HepG2 (cell line): ENCODE data around the gene NBL1. TPM values are rescaled to one million over a fixed set of nuclear protein-coding genes. Genes with fewer than 3 reads are reported as not detected.

ENCODE experiments used
- ATAC-seq: fragments of 200-7000 bp; cut with Tn5 transposase; 3 replicates; pipeline ENCODE4 v1.9.1; 2020; ENCODE audit warnings: mild to moderate bottlenecking, moderate library complexity
- BruUV-seq: library from RNA; stranded (reverse); fragments of 400-500 nt; replicated peaks from 2 replicates; lab custom pipeline; 2021; lab: Mats Ljungman, UMichigan
- CTCF ChIA-PET: fragments of 300-600 bp; formaldehyde crosslinking; extraction: SDS; loops from one replicate; lab custom pipeline; 2021; ENCODE audit warnings: low total read pairs, inconsistent platforms, low intra/inter-chr PET ratio; lab: Yijun Ruan, JAX
- POLR2A ChIA-PET: fragments of 350-600 bp; sonication (Branson Sonifier 250); formaldehyde crosslinking; loops from one replicate; lab custom pipeline; 2020; ENCODE audit warnings: antibody characterized with exemption, inconsistent platforms; lab: Yijun Ruan, JAX
- DNase-seq: peaks from one replicate; pipeline ENCODE4 v3.0.0-alpha.2; 2015; ENCODE audit warnings: low spot score
- FAIRE-seq: peaks from 3 replicates; lab custom pipeline; 2011; peaks lifted over from hg19 to GRCh38; lab: Jason Lieb, UNC
- H2AFZ ChIP-seq: one replicate; pipeline ENCODE4 v1.6.1; 2011; ENCODE audit warnings: low read length, inconsistent platforms
- H3K27ac ChIP-seq: fragments of 300-600 bp; 3 replicates; pipeline ENCODE4 v1.8.0; 2011; ENCODE audit warnings: mixed run types, mild to moderate bottlenecking, mixed read lengths, low read length, inconsistent platforms; ENCODE audit not compliant: insufficient read depth; ENCODE audit errors: extremely low read length
- H3K27me3 ChIP-seq, 2 experiments: fragments of 200-600 bp in 1 of 2; 2 replicates in 1 of 2; 3 replicates in 1 of 2; pipeline versions ENCODE4 v1.6.0 to v1.8.0; 2011; ENCODE audit warnings: low read length in 2 of 2, mild to moderate bottlenecking in 2 of 2, moderate library complexity in 2 of 2, inconsistent platforms in 1 of 2; ENCODE audit not compliant: insufficient read depth in 2 of 2, control insufficient read depth in 1 of 2
- H3K36me3 ChIP-seq, 2 experiments: fragments of 200-600 bp in 1 of 2; replicated peaks in 1 of 2; 2 replicates in 1 of 2; 3 replicates in 1 of 2; pipeline versions ENCODE4 v1.5.1 to v1.8.0; 2011; ENCODE audit warnings: low read length in 2 of 2, inconsistent platforms in 1 of 2; ENCODE audit not compliant: insufficient read depth in 2 of 2, control insufficient read depth in 1 of 2
- H3K4me1 ChIP-seq: 2 replicates; pipeline ENCODE4 v1.5.1; 2012; ENCODE audit warnings: low read length, inconsistent platforms; ENCODE audit not compliant: insufficient read depth
- H3K4me2 ChIP-seq: 2 replicates; pipeline ENCODE4 v1.6.0; 2011; ENCODE audit warnings: low read depth, low read length, inconsistent platforms
- H3K4me3 ChIP-seq, 3 experiments: fragments of 200-600 bp in 1 of 3; sonication (generic), shearing (Covaris generic) in 1 of 3; replicated peaks in 1 of 3; 2 replicates each; pipeline ENCODE4 v1.5.1; 2011 to 2016; ENCODE audit warnings: low read length in 3 of 3, inconsistent platforms in 2 of 3, low read depth in 2 of 3, mild to moderate bottlenecking in 2 of 3, control low read depth in 1 of 3, mixed read lengths in 1 of 3; ENCODE audit not compliant: insufficient read depth in 1 of 3
- H3K79me2 ChIP-seq: one replicate; pipeline ENCODE4 v1.6.1; 2011; ENCODE audit warnings: low read length, inconsistent platforms; ENCODE audit not compliant: insufficient read depth
- H3K9ac ChIP-seq: 2 replicates; pipeline ENCODE4 v1.6.0; 2011; ENCODE audit warnings: mild to moderate bottlenecking, low read depth, low read length, inconsistent platforms; ENCODE audit not compliant: insufficient read depth
- H3K9me3 ChIP-seq: 2 replicates; pipeline ENCODE4 v1.5.1; 2012; ENCODE audit warnings: mild to moderate bottlenecking, low read length
- H4K20me1 ChIP-seq: 2 replicates; pipeline ENCODE4 v1.6.0; 2011; ENCODE audit warnings: inconsistent platforms, mild to moderate bottlenecking, low read length, moderate library complexity; ENCODE audit not compliant: insufficient read depth
- BHLHE40 ChIP-seq: IDR thresholded peaks from 2 replicates; pipeline ENCODE4 v1.6.1; 2011; ENCODE audit warnings: low read length, improper control_type of control experiment
- CEBPG ChIP-seq: IDR thresholded peaks from 2 replicates; pipeline ENCODE4 v1.6.1; 2016
- FOXP1 ChIP-seq, 2 experiments: fragments of 450-650 bp in 1 of 2; IDR thresholded peaks; 2 replicates each; pipeline ENCODE4 v1.6.1; 2017 to 2018; ENCODE audit warnings: antibody characterized with exemption in 1 of 2
- KMT2B ChIP-seq: IDR thresholded peaks from 2 replicates; pipeline ENCODE4 v1.6.1; 2016; ENCODE audit warnings: missing genetic modification reagents, missing compliant biosample characterization
- MED8 ChIP-seq: sonication (generic); formaldehyde crosslinking; IDR thresholded peaks from 2 replicates; pipeline ENCODE4 v1.8.1; 2023; ENCODE audit warnings: mild to moderate bottlenecking, missing genetic modification reagents; ENCODE audit not compliant: insufficient replicate concordance
- POLR2G ChIP-seq: fragments of 200-400 bp; formaldehyde crosslinking; IDR thresholded peaks from 2 replicates; pipeline ENCODE4 v1.6.1; 2018; ENCODE audit warnings: mild to moderate bottlenecking, low read depth, low read length, moderate library complexity
- RAD21 ChIP-seq: fragments of 450-650 bp; formaldehyde crosslinking; IDR thresholded peaks from 2 replicates; pipeline ENCODE4 v1.5.0; 2020; ENCODE audit warnings: mild to moderate bottlenecking
- RAD51 ChIP-seq: fragments of 450-650 bp; IDR thresholded peaks from 2 replicates; pipeline ENCODE4 v1.6.1; 2016; ENCODE audit warnings: borderline replicate concordance
- SALL1 ChIP-seq: sonication (generic); formaldehyde crosslinking; IDR thresholded peaks from 2 replicates; pipeline ENCODE4 v1.8.0; 2022; ENCODE audit warnings: mild to moderate bottlenecking, missing genetic modification reagents
- SKI ChIP-seq: fragments of 450-650 bp; IDR thresholded peaks from one replicate; pipeline ENCODE4 v1.6.1; 2018; ENCODE audit warnings: mild to moderate bottlenecking; ENCODE audit not compliant: partially characterized antibody
- SRF ChIP-seq: IDR thresholded peaks from 2 replicates; pipeline ENCODE4 v1.6.1; 2011; ENCODE audit warnings: mild to moderate bottlenecking, low read depth, low read length, moderate library complexity
- STAT5B ChIP-seq: sonication (generic); formaldehyde crosslinking; IDR thresholded peaks from 2 replicates; pipeline ENCODE4 v1.4.0; 2020; ENCODE audit warnings: missing genetic modification reagents
- ZBTB21 ChIP-seq: sonication (generic); formaldehyde crosslinking; IDR thresholded peaks from 2 replicates; pipeline ENCODE4 v1.4.0; 2020; ENCODE audit warnings: missing genetic modification reagents
- ZBTB7A ChIP-seq: sonication (generic); formaldehyde crosslinking; IDR thresholded peaks from 2 replicates; pipeline ENCODE4 v1.8.0; 2022; ENCODE audit warnings: mild to moderate bottlenecking, missing genetic modification reagents
- ZMYM3 ChIP-seq: sonication (generic); formaldehyde crosslinking; IDR thresholded peaks from 2 replicates; pipeline ENCODE4 v1.5.1; 2020; ENCODE audit warnings: mild to moderate bottlenecking, missing genetic modification reagents
- ZNF24 ChIP-seq: fragments of 450-650 bp; IDR thresholded peaks from 2 replicates; pipeline ENCODE4 v1.6.1; 2017; ENCODE audit warnings: antibody characterized with exemption, mild to moderate bottlenecking
- ZNF326 ChIP-seq: sonication (generic); formaldehyde crosslinking; IDR thresholded peaks from 2 replicates; pipeline ENCODE4 v1.4.0; 2020; ENCODE audit warnings: missing genetic modification reagents, borderline replicate concordance
- ZNF335 ChIP-seq: sonication (generic); formaldehyde crosslinking; IDR thresholded peaks from 2 replicates; pipeline ENCODE4 v1.4.0; 2020; ENCODE audit warnings: missing genetic modification reagents
- ZNF567 ChIP-seq: sonication (generic); formaldehyde crosslinking; IDR thresholded peaks from 2 replicates; pipeline ENCODE4 v1.8.1; 2023; ENCODE audit warnings: mild to moderate bottlenecking, missing genetic modification reagents, borderline replicate concordance
- ZNF850 ChIP-seq: sonication (generic); formaldehyde crosslinking; conservative IDR thresholded peaks from 2 replicates; pipeline ENCODE4 v1.9.0; 2021; ENCODE audit warnings: mild to moderate bottlenecking, missing genetic modification reagents
- WGBS: methylation state at CpG from one replicate; pipeline ENCODE4 v1.1.6; 2017; ENCODE audit warnings: low lambda C conversion rate; 5-methylcytosine and 5-hydroxymethylcytosine counted together
- in situ Hi-C: cut with HindIII; loops from 2 replicates; pipeline ENCODE4 v1.10.0; 2017; ENCODE audit warnings: low pct_unique_long_range_greater_than_20kb; ENCODE audit not compliant: extremely low pct_ligation_motif_present
- intact Hi-C: fragments of 100-400 bp; cut with micrococcal nuclease; formaldehyde crosslinking; loops from one replicate; pipeline ENCODE4 v1.10.0; 2022; ENCODE audit not compliant: unreplicated experiment
- polyA plus RNA-seq, 8 experiments: library from polyadenylated mRNA; depleted of rRNA in 3 of 8; stranded (reverse) in 7 of 8; unstranded in 1 of 8; fragments of >200 nt; fragmentation: Illumina TruSeq in 4 of 8; extraction: Trizol in 4 of 8; gene quantifications; 2 replicates each; pipeline versions ENCODE4 v1.2.1 to v1.2.3, GENCODE V29; 2011 to 2016; ENCODE audit warnings: low read depth in 4 of 8, missing spikeins in 1 of 8, mixed read lengths in 1 of 8; ENCODE audit not compliant: insufficient read depth in 1 of 8
- total RNA-seq, 5 experiments: library from RNA; depleted of rRNA; stranded (reverse); fragments of >200 nt; fragmentation: Illumina TruSeq; extraction: Trizol; gene quantifications; 2 replicates each; pipeline ENCODE4 v1.2.3, GENCODE V29; 2016; ENCODE audit warnings: low read depth in 1 of 5
- TF ChIP-seq, protein P1 (sequence below): sonication (generic); formaldehyde crosslinking; IDR thresholded peaks from 2 replicates; pipeline ENCODE4 v1.5.1; 2020; ENCODE audit warnings: missing genetic modification reagents, mild to moderate bottlenecking, borderline replicate concordance

Gene NBL1
- total and polyA plus RNA-seq, 2 of the 13 experiments (the other 11 are each of a cell fraction or from before 2014, with no cell fraction given) = 2.7 to 13.8 TPM

DNA sequence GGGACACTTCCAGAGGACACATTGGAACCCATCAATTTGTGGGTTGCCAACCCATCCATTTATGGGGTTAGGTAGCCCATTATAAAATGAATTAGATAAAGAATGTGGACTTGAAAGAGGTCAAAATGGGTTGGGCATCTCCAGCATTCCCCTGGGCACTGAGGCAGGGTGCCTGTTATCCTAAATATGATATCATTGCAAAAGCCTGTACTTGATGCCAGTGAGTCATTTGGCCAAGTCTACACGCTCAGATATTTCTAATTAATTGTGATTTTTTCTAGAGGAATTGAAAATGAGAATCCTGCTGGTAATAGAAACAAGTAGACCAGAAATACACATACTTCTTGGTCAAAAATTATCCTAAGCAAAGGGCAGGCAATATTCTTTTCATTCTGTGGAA lies 21.9 kb upstream of the NBL1 start:
- FAIRE-seq = no peak
- no peak overlapping the region for H3K4me2 ChIP-seq
- POLR2A ChIA-PET = no interaction called here

DNA sequence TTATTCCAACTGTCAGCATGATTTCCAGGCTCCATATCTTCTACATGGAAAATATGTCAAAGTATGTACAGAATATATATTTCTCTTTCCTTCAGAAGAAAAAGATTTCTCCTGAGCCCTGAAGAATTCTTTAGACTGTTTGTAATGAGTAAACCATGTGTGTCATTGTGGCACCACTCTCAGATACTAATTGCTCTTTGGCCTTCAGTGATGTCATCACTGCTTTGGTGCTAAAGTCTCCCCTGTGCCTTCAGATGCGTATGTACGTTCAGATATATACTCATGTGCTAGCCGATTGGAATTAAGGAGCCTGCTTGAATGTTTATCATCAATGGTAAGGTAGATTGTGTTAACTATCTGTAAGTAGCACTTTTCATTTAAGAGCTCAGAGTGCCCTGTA lies 20.6 kb upstream of the NBL1 start:
- H3K9me3 ChIP-seq = no peaks in the 10 kb centered on the region
- H3K4me3 ChIP-seq = no peak overlapping the region
- DNase-seq = peak; percentile 55
- H4K20me1 ChIP-seq = no peaks in the 10 kb centered on the region; the same call in 1 of the 2 replicates
- ChIA-PET POLR2A (no interaction called here), CTCF (no interaction called here)
- H3K79me2 ChIP-seq = peaks cover 10% of the 10 kb centered on the region
- ATAC-seq = peak; percentile 45
- H3K4me2 ChIP-seq = 0 out of 2 replicates have a peak overlapping the region, but pooled peaks have one; percentile 0
- FAIRE-seq = peak; percentile 23
- H3K9ac ChIP-seq = no peak overlapping the region
- no peaks in the 10 kb centered on the region for H3K27me3 ChIP-seq
- H3K36me3 ChIP-seq = peaks cover 9 to 28% of the 10 kb centered on the region in 2 experiments; a peak in 4 of 5 replicates
- H3K4me1 ChIP-seq = peaks cover 44% of the 10 kb centered on the region
- no peak overlapping the region for H2AFZ ChIP-seq
- intact Hi-C loops = no loop called here
- BruUV-seq = no TSS peak
- in situ Hi-C loops = no loop called here
- WGBS = 43% methylated on average over 3 of the region's 3 CpGs
- H3K27ac ChIP-seq = peak overlapping the region; percentile 40
- no peak for TF ChIP-seq ZNF24
- 0 out of 2 replicates have a peak, but pooled peaks have one; percentile 41 for TF ChIP-seq ZBTB21
- TF ChIP-seq FOXP1 (IDR thresholded peaks at IDR 0.05) = no peak
- 0 out of 2 replicates have a peak, but pooled peaks have one; percentile 11 for TF ChIP-seq FOXP1 (CRISPR knock-in tag; IDR thresholded peaks at IDR 0.05)
- no peak for TF ChIP-seq SRF
- TF ChIP-seq, protein P1, sequence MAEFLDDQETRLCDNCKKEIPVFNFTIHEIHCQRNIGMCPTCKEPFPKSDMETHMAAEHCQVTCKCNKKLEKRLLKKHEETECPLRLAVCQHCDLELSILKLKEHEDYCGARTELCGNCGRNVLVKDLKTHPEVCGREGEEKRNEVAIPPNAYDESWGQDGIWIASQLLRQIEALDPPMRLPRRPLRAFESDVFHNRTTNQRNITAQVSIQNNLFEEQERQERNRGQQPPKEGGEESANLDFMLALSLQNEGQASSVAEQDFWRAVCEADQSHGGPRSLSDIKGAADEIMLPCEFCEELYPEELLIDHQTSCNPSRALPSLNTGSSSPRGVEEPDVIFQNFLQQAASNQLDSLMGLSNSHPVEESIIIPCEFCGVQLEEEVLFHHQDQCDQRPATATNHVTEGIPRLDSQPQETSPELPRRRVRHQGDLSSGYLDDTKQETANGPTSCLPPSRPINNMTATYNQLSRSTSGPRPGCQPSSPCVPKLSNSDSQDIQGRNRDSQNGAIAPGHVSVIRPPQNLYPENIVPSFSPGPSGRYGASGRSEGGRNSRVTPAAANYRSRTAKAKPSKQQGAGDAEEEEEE (CRISPR knock-in tag) = no peak
- no peak for TF ChIP-seq POLR2G
- TF ChIP-seq STAT5B = no peak
- TF ChIP-seq KMT2B = no peak
- no peak for TF ChIP-seq MED8 (CRISPR knock-in tag)
- no peak for TF ChIP-seq ZNF326 (CRISPR knock-in tag)
- TF ChIP-seq SALL1 (CRISPR knock-in tag) = no peak
- TF ChIP-seq RAD21 = no peak
- TF ChIP-seq CEBPG (CRISPR knock-in tag) = 0 out of 2 replicates have a peak, but pooled peaks have one; percentile 18
- no peak for TF ChIP-seq ZBTB7A (CRISPR knock-in tag)
- no peak for TF ChIP-seq SKI
- no peak for TF ChIP-seq ZNF850 (CRISPR knock-in tag)
- TF ChIP-seq ZNF335 (CRISPR knock-in tag) = no peak
- no peak for TF ChIP-seq ZMYM3 (CRISPR knock-in tag)

More for the DNA sequence above, 21.9 kb upstream of the NBL1 start:
- DNase-seq (no peak), ATAC-seq (no peak)
- in situ Hi-C loops = no loop called here
- Histone ChIP-seq H3K36me3 (peaks cover 8 to 22% of the 10 kb centered on the region in 2 experiments; a peak in 4 of 5 replicates), H3K79me2 (peaks cover 10% of the 10 kb centered on the region), H2AFZ (no peak overlapping the region), H3K9me3 (no peaks in the 10 kb centered on the region), H3K4me1 (peaks cover 49% of the 10 kb centered on the region), H3K4me3 (no peak overlapping the region), H3K27me3 (no peaks in the 10 kb centered on the region), H4K20me1 (no peaks in the 10 kb centered on the region; the same call in 1 of the 2 replicates), H3K9ac (no peak overlapping the region), H3K27ac (no peak overlapping the region)
- CTCF ChIA-PET = no interaction called here
- no peak for TF ChIP-seq BHLHE40
- no peak for TF ChIP-seq RAD51
- no peak for TF ChIP-seq ZNF567 (CRISPR knock-in tag)
- intact Hi-C loops = no loop called here
- BruUV-seq = no TSS peak
- 96% methylated on average over 1 of the region's 1 CpG for WGBS
